HL-60 (cell line): ENCODE data around the gene COL7A1.

Experiments used
- DNase-seq, 2 experiments: peaks; one replicate each; pipeline ENCODE4 v3.0.0-alpha.2; 2010 to 2020; ENCODE audit warnings: low read depth in 1 of 2, low spot score in 1 of 2
- H3K27ac ChIP-seq: fragments of 250-450 bp; sonication (Bioruptor Pico); replicated peaks from 2 replicates; pipeline ENCODE4 v1.5.1; 2020; ENCODE audit warnings: mild to moderate bottlenecking, moderate library complexity
- H3K27me3 ChIP-seq: fragments of 250-450 bp; sonication (Bioruptor Pico); 2 replicates; pipeline ENCODE4 v1.5.1; 2021; ENCODE audit warnings: mild to moderate bottlenecking, moderate library complexity; ENCODE audit not compliant: insufficient read depth, poor library complexity, severe bottlenecking
- H3K4me3 ChIP-seq: replicated peaks from 2 replicates; pipeline ENCODE4 v1.5.1; 2011; ENCODE audit warnings: mild to moderate bottlenecking, control low read depth, low read length; ENCODE audit not compliant: insufficient read depth
- GABPA ChIP-seq: IDR thresholded peaks from 2 replicates; pipeline ENCODE4 v1.6.1; 2012; ENCODE audit warnings: low read depth
- POLR2AphosphoS5 ChIP-seq: IDR thresholded peaks from 2 replicates; pipeline ENCODE4 v1.6.1; 2012; ENCODE audit warnings: low read depth
- SPI1 ChIP-seq: IDR thresholded peaks from 2 replicates; pipeline ENCODE4 v1.6.1; 2012; ENCODE audit warnings: low read depth, mild to moderate bottlenecking, borderline replicate concordance
- TF ChIP-seq, protein P1 (sequence below): IDR thresholded peaks from 2 replicates; pipeline ENCODE4 v1.6.1; 2012; ENCODE audit warnings: low read depth; ENCODE audit not compliant: insufficient replicate concordance
- TF ChIP-seq, protein P2 (sequence below): IDR thresholded peaks from one replicate; pipeline ENCODE4 v1.5.1; 2011; ENCODE audit warnings: low read length, control low read depth, inconsistent platforms; ENCODE audit not compliant: insufficient read depth

Gene COL7A1

DNA sequence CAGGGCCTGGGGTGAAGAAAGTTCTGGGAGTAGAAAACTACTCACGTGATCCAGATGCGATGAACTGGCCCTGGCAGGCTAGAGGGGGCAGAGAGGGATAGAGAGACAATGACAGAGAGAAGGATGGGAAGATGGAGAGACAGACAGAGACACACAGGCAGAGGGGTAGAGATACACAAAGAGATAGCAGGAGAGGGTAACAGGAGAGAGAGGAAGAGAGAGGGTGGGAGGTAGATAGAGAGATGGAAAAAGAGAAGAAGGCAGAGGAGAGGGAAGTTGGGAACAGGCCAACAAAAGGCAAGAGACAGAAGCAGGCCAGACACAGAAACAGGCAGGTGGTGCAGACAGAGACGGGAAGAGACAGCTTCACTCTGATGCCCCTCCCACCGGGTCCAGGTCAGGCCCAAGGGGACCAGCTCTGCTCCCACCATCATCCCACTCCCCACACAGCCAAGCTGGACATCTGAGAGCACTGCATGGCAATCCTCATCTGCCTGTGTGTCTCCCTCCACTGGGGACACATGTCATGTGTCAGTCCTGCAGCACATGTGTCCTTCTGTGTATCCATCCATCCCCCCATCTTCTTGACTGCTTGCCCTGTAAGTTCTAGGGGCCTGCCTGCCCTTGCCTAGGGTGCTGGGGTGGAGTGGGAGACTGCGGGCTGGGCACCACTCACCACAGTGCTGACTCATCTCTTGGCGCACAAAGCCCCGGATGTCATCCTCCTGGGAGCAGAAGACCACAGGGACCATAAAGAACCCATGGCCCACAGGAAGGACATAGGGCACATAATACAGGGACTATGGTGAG is 29.3 kb downstream of the COL7A1 start:
- DNase-seq = peak; percentile 47 to 68
- no peak overlapping the region for H3K4me3 ChIP-seq
- TF ChIP-seq, protein P1, sequence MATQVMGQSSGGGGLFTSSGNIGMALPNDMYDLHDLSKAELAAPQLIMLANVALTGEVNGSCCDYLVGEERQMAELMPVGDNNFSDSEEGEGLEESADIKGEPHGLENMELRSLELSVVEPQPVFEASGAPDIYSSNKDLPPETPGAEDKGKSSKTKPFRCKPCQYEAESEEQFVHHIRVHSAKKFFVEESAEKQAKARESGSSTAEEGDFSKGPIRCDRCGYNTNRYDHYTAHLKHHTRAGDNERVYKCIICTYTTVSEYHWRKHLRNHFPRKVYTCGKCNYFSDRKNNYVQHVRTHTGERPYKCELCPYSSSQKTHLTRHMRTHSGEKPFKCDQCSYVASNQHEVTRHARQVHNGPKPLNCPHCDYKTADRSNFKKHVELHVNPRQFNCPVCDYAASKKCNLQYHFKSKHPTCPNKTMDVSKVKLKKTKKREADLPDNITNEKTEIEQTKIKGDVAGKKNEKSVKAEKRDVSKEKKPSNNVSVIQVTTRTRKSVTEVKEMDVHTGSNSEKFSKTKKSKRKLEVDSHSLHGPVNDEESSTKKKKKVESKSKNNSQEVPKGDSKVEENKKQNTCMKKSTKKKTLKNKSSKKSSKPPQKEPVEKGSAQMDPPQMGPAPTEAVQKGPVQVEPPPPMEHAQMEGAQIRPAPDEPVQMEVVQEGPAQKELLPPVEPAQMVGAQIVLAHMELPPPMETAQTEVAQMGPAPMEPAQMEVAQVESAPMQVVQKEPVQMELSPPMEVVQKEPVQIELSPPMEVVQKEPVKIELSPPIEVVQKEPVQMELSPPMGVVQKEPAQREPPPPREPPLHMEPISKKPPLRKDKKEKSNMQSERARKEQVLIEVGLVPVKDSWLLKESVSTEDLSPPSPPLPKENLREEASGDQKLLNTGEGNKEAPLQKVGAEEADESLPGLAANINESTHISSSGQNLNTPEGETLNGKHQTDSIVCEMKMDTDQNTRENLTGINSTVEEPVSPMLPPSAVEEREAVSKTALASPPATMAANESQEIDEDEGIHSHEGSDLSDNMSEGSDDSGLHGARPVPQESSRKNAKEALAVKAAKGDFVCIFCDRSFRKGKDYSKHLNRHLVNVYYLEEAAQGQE = no peak
- TF ChIP-seq SPI1 (no peak), POLR2AphosphoS5 (no peak), GABPA (no peak)
- TF ChIP-seq, protein P2, sequence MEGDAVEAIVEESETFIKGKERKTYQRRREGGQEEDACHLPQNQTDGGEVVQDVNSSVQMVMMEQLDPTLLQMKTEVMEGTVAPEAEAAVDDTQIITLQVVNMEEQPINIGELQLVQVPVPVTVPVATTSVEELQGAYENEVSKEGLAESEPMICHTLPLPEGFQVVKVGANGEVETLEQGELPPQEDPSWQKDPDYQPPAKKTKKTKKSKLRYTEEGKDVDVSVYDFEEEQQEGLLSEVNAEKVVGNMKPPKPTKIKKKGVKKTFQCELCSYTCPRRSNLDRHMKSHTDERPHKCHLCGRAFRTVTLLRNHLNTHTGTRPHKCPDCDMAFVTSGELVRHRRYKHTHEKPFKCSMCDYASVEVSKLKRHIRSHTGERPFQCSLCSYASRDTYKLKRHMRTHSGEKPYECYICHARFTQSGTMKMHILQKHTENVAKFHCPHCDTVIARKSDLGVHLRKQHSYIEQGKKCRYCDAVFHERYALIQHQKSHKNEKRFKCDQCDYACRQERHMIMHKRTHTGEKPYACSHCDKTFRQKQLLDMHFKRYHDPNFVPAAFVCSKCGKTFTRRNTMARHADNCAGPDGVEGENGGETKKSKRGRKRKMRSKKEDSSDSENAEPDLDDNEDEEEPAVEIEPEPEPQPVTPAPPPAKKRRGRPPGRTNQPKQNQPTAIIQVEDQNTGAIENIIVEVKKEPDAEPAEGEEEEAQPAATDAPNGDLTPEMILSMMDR = no peak
- H3K27ac ChIP-seq = no peak overlapping the region
- H3K27me3 ChIP-seq = no peaks in the 10 kb centered on the region

DNA sequence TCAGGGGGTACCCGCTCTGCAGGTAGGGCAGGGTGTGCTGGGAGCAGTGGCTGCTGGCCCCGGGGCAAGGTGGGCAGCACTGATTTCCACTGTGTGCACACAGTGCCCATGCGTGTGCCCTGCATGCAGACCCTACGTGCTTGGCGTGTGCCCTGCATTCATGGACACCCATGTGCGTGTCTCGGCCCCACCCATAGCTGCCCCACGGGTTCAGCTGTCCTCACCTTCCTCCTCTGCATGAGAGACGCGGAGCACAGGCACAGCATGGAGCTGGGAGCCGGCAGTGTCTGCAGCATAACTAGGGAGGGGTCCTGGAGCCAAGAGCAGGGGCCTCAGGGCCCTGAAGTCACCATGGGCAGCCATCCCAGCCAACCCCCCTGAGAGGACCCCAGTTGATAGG is 29.9 kb downstream of the COL7A1 start:
- Histone ChIP-seq H3K27me3 (no peaks in the 10 kb centered on the region), H3K4me3 (no peak overlapping the region), H3K27ac (no peak overlapping the region)
- no peak for TF ChIP-seq SPI1
- no peak for TF ChIP-seq POLR2AphosphoS5
- no peak for TF ChIP-seq GABPA
- TF ChIP-seq, protein P1 = no peak
- TF ChIP-seq, protein P2 = no peak
- no peak for DNase-seq

DNA sequence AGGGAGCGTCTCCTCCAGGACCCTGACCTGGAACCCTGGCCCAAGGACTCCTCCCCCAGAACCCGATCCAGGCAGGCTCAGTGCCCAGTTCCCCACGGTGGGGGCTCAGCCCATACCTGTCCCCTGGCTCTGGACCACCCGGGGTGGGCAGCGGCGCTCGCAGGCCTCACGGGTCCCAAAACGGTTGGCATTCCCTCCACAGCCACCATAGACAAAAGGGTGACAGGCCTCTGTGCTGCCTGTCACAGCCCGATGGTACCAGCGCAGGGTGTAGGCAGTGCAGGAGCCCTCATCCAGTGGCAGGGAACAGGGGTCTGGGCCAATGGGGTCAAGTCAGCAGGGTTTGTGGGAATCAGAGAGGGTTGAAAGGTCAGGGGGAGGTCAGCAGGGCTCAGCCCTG is 30.5 kb downstream of the COL7A1 start:
- H3K27ac ChIP-seq = no peak overlapping the region
- H3K4me3 ChIP-seq = no peak overlapping the region

More for the DNA sequence above, 30.5 kb downstream of the COL7A1 start:
- H3K27me3 ChIP-seq = no peaks in the 10 kb centered on the region
- TF ChIP-seq GABPA (no peak), POLR2AphosphoS5 (no peak), SPI1 (no peak)
- TF ChIP-seq, protein P2 = no peak
- TF ChIP-seq, protein P1 = no peak
- no peak for DNase-seq
